ENCODE data around the gene ADCY7.

Gene ADCY7

GRCh38 chr16:50331570-50331969, 65.2 kb downstream of the ADCY7 start:
- no peak overlapping the region for H3K4me3 ChIP-seq (ENCODE audit: low read depth, low read length)
- no peak for TF ChIP-seq CTCF (IDR thresholded peaks at IDR 0.05; ENCODE audit: low read depth, low read length, missing control alignments)
- no peak for DNase-seq (ENCODE audit: low read depth)

- H3K4me3 ChIP-seq (ENCODE audit: low read depth, low read length) = no peak overlapping the region
- DNase-seq (ENCODE audit: low read depth) = no peak
- TF ChIP-seq CTCF (IDR thresholded peaks at IDR 0.05; ENCODE audit: low read depth, low read length, missing control alignments) = no peak
These were observed 66.2 kb downstream of the ADCY7 start for GRCh38 chr16:50332599-50332998.

- no peak for DNase-seq (ENCODE audit: low read depth)
- H3K4me3 ChIP-seq (ENCODE audit: low read depth, low read length) = no peak overlapping the region
- no peak for TF ChIP-seq CTCF (IDR thresholded peaks at IDR 0.05; ENCODE audit: low read depth, low read length, missing control alignments)
These were observed 68.0 kb downstream of the ADCY7 start for GRCh38 chr16:50334106-50334975.

- no peak overlapping the region for H3K4me3 ChIP-seq (ENCODE audit: low read depth, low read length)
- peak; percentile 31 for DNase-seq (ENCODE audit: low read depth)
- no peak for TF ChIP-seq CTCF (IDR thresholded peaks at IDR 0.05; ENCODE audit: low read depth, low read length, missing control alignments)
These were observed 69.0 kb downstream of the ADCY7 start for GRCh38 chr16:50335196-50335958.

- DNase-seq (ENCODE audit: low read depth) = no peak
- H3K4me3 ChIP-seq (ENCODE audit: low read depth, low read length) = no peak overlapping the region
- TF ChIP-seq CTCF (IDR thresholded peaks at IDR 0.05; ENCODE audit: low read depth, low read length, missing control alignments) = no peak
These were observed 70.5 kb downstream of the ADCY7 start for GRCh38 chr16:50336884-50337283.

- TF ChIP-seq CTCF (IDR thresholded peaks at IDR 0.05; ENCODE audit: low read depth, low read length, missing control alignments) = no peak
- no peak for DNase-seq (ENCODE audit: low read depth)
These were observed 72.2 kb downstream of the ADCY7 start for GRCh38 chr16:50338371-50339231.

More at GRCh38 chr16:50338371-50339231, 72.2 kb downstream of the ADCY7 start:
- H3K4me3 ChIP-seq (ENCODE audit: low read depth, low read length) = no peak overlapping the region

All from GM12864 (cell line).